H1 (cell line): ENCODE data around the gene TGFBRAP1. TPM values are rescaled to one million over a fixed set of nuclear protein-coding genes. Genes with fewer than 3 reads are reported as not detected.

ENCODE experiments used
- CTCF ChIA-PET: fragments of 300-600 bp; sonication (Branson Sonifier 250); formaldehyde crosslinking; loops from one replicate; lab custom pipeline; 2021; ENCODE audit not compliant: partially characterized antibody; lab: Charles Lee
- POLR2A ChIA-PET: fragments of 300-600 bp; sonication (Branson Sonifier 250); formaldehyde crosslinking; loops from one replicate; lab custom pipeline; 2021; ENCODE audit warnings: inconsistent platforms; ENCODE audit not compliant: partially characterized antibody; lab: Charles Lee
- DNase-seq, 2 experiments: peaks; one replicate each; pipeline versions ENCODE4 v3.0.0 to v3.0.0-alpha.2; 2010 to 2022; ENCODE audit warnings: low spot score in 2 of 2, low read depth in 1 of 2, mixed read lengths in 1 of 2
- FAIRE-seq: peaks from 2 replicates; lab custom pipeline; 2011; peaks lifted over from hg19 to GRCh38; lab: Jason Lieb, UNC
- H2AFZ ChIP-seq: 2 replicates; pipeline ENCODE4 v1.8.1; 2012; ENCODE audit warnings: low read length, inconsistent platforms
- H2AK5ac ChIP-seq: 2 replicates; pipeline ENCODE4 v1.6.1; 2013; ENCODE audit warnings: low read depth, low read length
- H2BK120ac ChIP-seq: replicated peaks from 2 replicates; pipeline ENCODE3; 2013; ENCODE audit warnings: low read depth, low read length, inconsistent platforms
- H2BK12ac ChIP-seq: 2 replicates; pipeline ENCODE4 v1.6.1; 2013; ENCODE audit warnings: low read depth, low read length
- H2BK15ac ChIP-seq: 2 replicates; pipeline ENCODE4 v1.6.1; 2013; ENCODE audit warnings: low read length
- H2BK20ac ChIP-seq: 2 replicates; pipeline ENCODE4 v1.6.1; 2013; ENCODE audit warnings: low read length
- H2BK5ac ChIP-seq: 2 replicates; pipeline ENCODE4 v1.6.1; 2013; ENCODE audit warnings: low read depth, low read length
- H3K14ac ChIP-seq: 2 replicates; pipeline ENCODE4 v1.6.1; 2013; ENCODE audit warnings: inconsistent platforms; ENCODE audit not compliant: insufficient read length
- H3K18ac ChIP-seq: 2 replicates; pipeline ENCODE4 v1.6.1; 2013; ENCODE audit warnings: low read length; ENCODE audit errors: extremely low read depth
- H3K23ac ChIP-seq: 2 replicates; pipeline ENCODE4 v1.6.1; 2013; ENCODE audit warnings: inconsistent platforms; ENCODE audit not compliant: insufficient read length
- H3K23me2 ChIP-seq: 2 replicates; pipeline ENCODE4 v1.6.1; 2013; ENCODE audit warnings: low read depth, low read length
- H3K27ac ChIP-seq: 2 replicates; pipeline ENCODE4 v1.6.1; 2011; ENCODE audit warnings: low read depth, low read length, inconsistent platforms
- H3K27me3 ChIP-seq, 4 experiments: replicated peaks in 1 of 4; 1 replicate in 1 of 4; 2 replicates in 3 of 4; pipeline versions ENCODE4 v1.6.1 to v1.8.1; 2011 to 2013; ENCODE audit warnings: low read length in 3 of 4, mild to moderate bottlenecking in 3 of 4, inconsistent platforms in 2 of 4, mixed read lengths in 2 of 4, moderate library complexity in 1 of 4; ENCODE audit not compliant: control insufficient read depth in 3 of 4, insufficient read depth in 3 of 4; ENCODE audit errors: extremely low read depth in 1 of 4
- H3K36me3 ChIP-seq, 4 experiments: 2 replicates each; pipeline versions ENCODE4 v1.6.1 to v1.8.1; 2011 to 2013; ENCODE audit warnings: mild to moderate bottlenecking in 4 of 4, low read length in 3 of 4, moderate library complexity in 2 of 4, control low read depth in 1 of 4, inconsistent platforms in 1 of 4; ENCODE audit not compliant: insufficient read depth in 4 of 4, control insufficient read depth in 2 of 4
- H3K4ac ChIP-seq: replicated peaks from 2 replicates; pipeline ENCODE3; 2013; ENCODE audit warnings: low read length, low read depth, mixed read lengths, inconsistent platforms; ENCODE audit not compliant: insufficient read length
- H3K4me1 ChIP-seq, 4 experiments: replicated peaks in 1 of 4; 1 replicate in 1 of 4; 2 replicates in 3 of 4; pipeline versions ENCODE4 v1.6.1 to v1.8.1; 2011 to 2013; ENCODE audit warnings: low read length in 3 of 4, inconsistent platforms in 2 of 4, mixed read lengths in 1 of 4; ENCODE audit not compliant: insufficient read depth in 4 of 4, control insufficient read depth in 3 of 4
- H3K4me2 ChIP-seq, 2 experiments: 2 replicates each; pipeline versions ENCODE4 v1.6.1 to v1.8.1; 2011 to 2013; ENCODE audit warnings: low read depth in 2 of 2, low read length in 2 of 2, control low read depth in 1 of 2, inconsistent platforms in 1 of 2, mild to moderate bottlenecking in 1 of 2; ENCODE audit not compliant: insufficient read depth in 1 of 2
- H3K4me3 ChIP-seq, 4 experiments: fragments of 200-600, 300-600 bp in 1 of 4; sonication (generic), shearing (Covaris generic), sonication (Bioruptor Twin) in 1 of 4; 2 replicates each; pipeline versions ENCODE4 v1.5.1 to v1.8.1; 2011 to 2016; ENCODE audit warnings: low read length in 4 of 4, low read depth in 3 of 4, control low read depth in 2 of 4, inconsistent platforms in 2 of 4, mild to moderate bottlenecking in 2 of 4, mixed read lengths in 1 of 4, moderate library complexity in 1 of 4; ENCODE audit not compliant: insufficient read depth in 2 of 4; ENCODE audit errors: extremely low read depth in 1 of 4
- H3K56ac ChIP-seq: replicated peaks from 2 replicates; pipeline ENCODE3; 2013; ENCODE audit warnings: low read depth, mild to moderate bottlenecking, mixed read lengths, low read length, inconsistent platforms; ENCODE audit not compliant: insufficient read length
- H3K79me1 ChIP-seq: 2 replicates; pipeline ENCODE4 v1.6.1; 2013; ENCODE audit warnings: low read depth, low read length, control low read depth
- H3K79me2 ChIP-seq, 2 experiments: 2 replicates each; pipeline versions ENCODE4 v1.6.1 to v1.8.1; 2012 to 2013; ENCODE audit warnings: low read length in 2 of 2, mild to moderate bottlenecking in 2 of 2, inconsistent platforms in 1 of 2; ENCODE audit not compliant: insufficient read depth in 2 of 2, control insufficient read depth in 1 of 2
- H3K9ac ChIP-seq, 4 experiments: replicated peaks in 1 of 4; 1 replicate in 1 of 4; 2 replicates in 3 of 4; pipeline versions ENCODE4 v1.6.1 to v1.8.1; 2011 to 2013; ENCODE audit warnings: low read depth in 3 of 4, low read length in 3 of 4, control low read depth in 2 of 4, mild to moderate bottlenecking in 2 of 4, moderate library complexity in 2 of 4, inconsistent platforms in 1 of 4; ENCODE audit errors: extremely low read depth in 1 of 4
- H3K9me3 ChIP-seq, 2 experiments: 2 replicates each; pipeline versions ENCODE4 v1.6.1 to v1.8.1; 2012 to 2013; ENCODE audit warnings: mild to moderate bottlenecking in 2 of 2, moderate library complexity in 2 of 2, control low read depth in 1 of 2, inconsistent platforms in 1 of 2, low read depth in 1 of 2, low read length in 1 of 2, mixed read lengths in 1 of 2; ENCODE audit not compliant: insufficient read depth in 2 of 2
- H4K20me1 ChIP-seq, 2 experiments: replicated peaks in 1 of 2; 2 replicates each; pipeline versions ENCODE3 to v1.8.1; 2011 to 2013; ENCODE audit warnings: inconsistent platforms in 2 of 2, low read length in 2 of 2, mild to moderate bottlenecking in 1 of 2; ENCODE audit not compliant: insufficient read depth in 2 of 2, control insufficient read depth in 1 of 2
- H4K5ac ChIP-seq: 2 replicates; pipeline ENCODE4 v1.6.1; 2013; ENCODE audit warnings: low read length, low read depth, mixed read lengths, inconsistent platforms; ENCODE audit not compliant: insufficient read length
- H4K8ac ChIP-seq: 2 replicates; pipeline ENCODE4 v1.8.0; 2013; ENCODE audit warnings: mild to moderate bottlenecking, moderate library complexity, low read length, inconsistent platforms; ENCODE audit not compliant: insufficient read depth; ENCODE audit errors: extremely low read depth
- H4K91ac ChIP-seq: replicated peaks from 2 replicates; pipeline ENCODE3; 2013; ENCODE audit warnings: low read length, mixed read lengths, inconsistent platforms; ENCODE audit not compliant: insufficient read length
- CHD2 ChIP-seq: IDR thresholded peaks from 2 replicates; pipeline ENCODE4 v1.6.1; 2012; ENCODE audit warnings: low read length, improper control_type of control experiment
- WGBS, 2 experiments: shearing (Covaris generic) in 1 of 2; methylation state at CpG; one replicate each; pipeline versions ENCODE4 v1.1.6 to v1.1.7; 2013 to 2015; ENCODE audit warnings: low lambda C conversion rate in 2 of 2, mixed read lengths in 2 of 2, inconsistent platforms in 1 of 2, low coverage in 1 of 2, missing lambda C conversion rate in 1 of 2; ENCODE audit not compliant: insufficient replicate concordance in 2 of 2, insufficient coverage in 1 of 2, insufficient read length in 1 of 2; ENCODE audit errors: extremely low coverage in 1 of 2, missing lambda C conversion rate in 1 of 2; 5-methylcytosine and 5-hydroxymethylcytosine counted together
- polyA plus RNA-seq, 7 experiments: library from polyadenylated mRNA; depleted of rRNA in 3 of 7; stranded (reverse) in 5 of 7; unstranded in 2 of 7; fragments of >200 nt in 5 of 7; fragments of 200-250 nt in 2 of 7; gene quantifications; 1 replicate in 5 of 7; 2 replicates in 1 of 7; 4 replicates in 1 of 7; pipeline versions ENCODE4 v1.2.1 to v1.2.3, GENCODE V29; 2011 to 2013; ENCODE audit warnings: missing spikeins in 2 of 7, mixed read lengths in 2 of 7
- total RNA-seq: library from RNA; stranded (reverse); fragmentation: NEBNext Ultra II Directional; extraction: Animal tissue kit (Norgen Biotek cat#: 25700); gene quantifications from 2 replicates; pipeline ENCODE4 v1.2.1, GENCODE V29; 2021

The TGFBRAP1 gene
- total and polyA plus RNA-seq, 2 of the 8 experiments (the other 6 are each of a cell fraction or from before 2014, with no cell fraction given), result 11.2 to 20.2 TPM

DNA sequence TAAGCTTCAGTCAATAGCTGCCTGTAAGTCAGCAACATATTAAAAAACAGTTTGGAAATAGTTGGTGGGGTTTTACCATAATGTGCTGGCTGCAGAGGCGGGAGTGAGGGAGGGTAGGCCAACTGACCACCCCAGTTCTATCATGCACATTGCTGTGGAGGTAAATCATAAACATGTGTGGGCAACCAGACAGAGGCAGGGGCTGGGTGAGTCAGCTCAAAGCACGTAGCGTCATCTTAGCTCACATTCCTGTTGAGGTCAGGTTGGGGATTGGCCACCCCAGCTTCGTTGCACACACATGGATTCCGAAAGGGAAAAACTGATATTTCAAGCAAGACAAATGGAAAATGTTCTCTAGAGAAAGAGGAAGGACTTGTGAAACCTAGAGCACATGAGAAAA is 68.5 kb downstream of the TGFBRAP1 start:
- no peak overlapping the region for H3K4me2 ChIP-seq
- H4K5ac ChIP-seq, result no peak overlapping the region
- no peak overlapping the region for H3K18ac ChIP-seq
- no peak overlapping the region for H3K4me3 ChIP-seq
- H4K91ac ChIP-seq, result no peak overlapping the region
- H3K9me3 ChIP-seq, result no peaks in the 10 kb centered on the region
- no peak overlapping the region for H2AK5ac ChIP-seq
- H2BK20ac ChIP-seq, result no peak overlapping the region
- H3K27ac ChIP-seq, result no peak overlapping the region
- H3K27me3 ChIP-seq, result no peaks in the 10 kb centered on the region
- no peak overlapping the region for H4K8ac ChIP-seq
- H3K14ac ChIP-seq, result no peak overlapping the region
- no peaks in the 10 kb centered on the region; a peak in 1 of 8 replicates for H3K36me3 ChIP-seq
- H2BK120ac ChIP-seq, result no peak overlapping the region
- no peak for FAIRE-seq
- H3K79me1 ChIP-seq, result no peaks in the 10 kb centered on the region; the same call in 1 of the 2 replicates
- H3K23ac ChIP-seq, result no peak overlapping the region
- H3K4ac ChIP-seq, result no peak overlapping the region
- H2AFZ ChIP-seq, result no peak overlapping the region
- no peak overlapping the region for H2BK15ac ChIP-seq
- no peak overlapping the region for H2BK12ac ChIP-seq
- no peak for DNase-seq
- ChIA-PET POLR2A (no interaction called here), CTCF (interaction anchor here (0.9 to 1.3 kb wide), 3 partner anchors 17 to 146 kb away, joined by 3 to 5 read pairs (median 4); no protein-coding TSS in a partner anchor)
- H3K23me2 ChIP-seq, result no peaks in the 10 kb centered on the region
- WGBS, 2 experiments, result 88% methylated on average over 5 of the region's 5 CpGs; no CpG with 5 or more reads in 1 of the 2 experiments
- H3K9ac ChIP-seq, result no peak overlapping the region
- TF ChIP-seq CHD2, result no peak
- no peaks in the 10 kb centered on the region for H3K79me2 ChIP-seq
- H3K4me1 ChIP-seq, result peaks cover 0 to 4% (median 0%) of the 10 kb centered on the region in 4 experiments; a peak in 1 of 7 replicates
- H4K20me1 ChIP-seq, result no peaks in the 10 kb centered on the region
- H2BK5ac ChIP-seq, result no peak overlapping the region
- H3K56ac ChIP-seq, result no peak overlapping the region
